Measurements from ENCODE around the gene WDR19.

Gene WDR19

GRCh38 chr4:39170301-39170700, 12.0 kb upstream of the WDR19 start:
- TF ChIP-seq EP300 (IDR thresholded peaks at IDR 0.05; ENCODE audit: borderline replicate concordance), result no peak
- no peak for TF ChIP-seq CEBPB (IDR thresholded peaks at IDR 0.05)
- TF ChIP-seq TAF1 (IDR thresholded peaks at IDR 0.05; ENCODE audit: low read depth), result no peak
- TF ChIP-seq ZBTB7A (IDR thresholded peaks at IDR 0.05; ENCODE audit: low read depth), result no peak
- TF ChIP-seq FOXM1 (IDR thresholded peaks at IDR 0.05; ENCODE audit: borderline replicate concordance, low read depth), result no peak

DNA sequence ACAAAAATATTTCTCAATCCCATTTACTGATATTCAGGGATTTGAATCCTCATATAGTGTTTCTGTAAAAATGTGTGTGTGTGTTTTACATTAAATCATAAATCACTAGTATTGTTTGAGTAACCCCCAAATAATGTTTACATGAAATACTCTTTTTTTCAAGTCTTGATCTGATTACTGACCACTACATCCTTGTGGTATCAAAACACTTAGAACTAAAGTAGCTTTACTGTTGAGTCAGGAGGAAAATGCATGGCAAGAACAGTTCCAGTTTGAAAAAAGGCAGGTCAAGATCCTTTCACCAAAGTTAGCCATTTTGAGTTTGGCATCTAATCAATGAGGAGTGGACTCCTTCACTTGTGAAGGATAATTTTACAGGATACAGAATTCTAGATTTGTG, 3.6 kb upstream of the WDR19 start:
- TF ChIP-seq FOXM1 (IDR thresholded peaks at IDR 0.05; ENCODE audit: borderline replicate concordance, low read depth) (no peak), CREB1 (IDR thresholded peaks at IDR 0.05; ENCODE audit: low read depth) (no peak), NFIC (IDR thresholded peaks at IDR 0.05) (no peak), CEBPB (IDR thresholded peaks at IDR 0.05) (no peak), USF1 (IDR thresholded peaks at IDR 0.05) (no peak), EGR1 (IDR thresholded peaks at IDR 0.05) (no peak), YY1 (IDR thresholded peaks at IDR 0.05; ENCODE audit: low read depth) (no peak), ZBTB7A (IDR thresholded peaks at IDR 0.05; ENCODE audit: low read depth) (no peak), TAF1 (IDR thresholded peaks at IDR 0.05; ENCODE audit: low read depth) (no peak), EP300 (IDR thresholded peaks at IDR 0.05; ENCODE audit: borderline replicate concordance) (no peak), RAD21 (IDR thresholded peaks at IDR 0.05; ENCODE audit: low read depth) (no peak), TCF12 (IDR thresholded peaks at IDR 0.05; ENCODE audit: low read depth) (no peak)
- TF ChIP-seq, protein P1, sequence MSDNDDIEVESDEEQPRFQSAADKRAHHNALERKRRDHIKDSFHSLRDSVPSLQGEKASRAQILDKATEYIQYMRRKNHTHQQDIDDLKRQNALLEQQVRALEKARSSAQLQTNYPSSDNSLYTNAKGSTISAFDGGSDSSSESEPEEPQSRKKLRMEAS (IDR thresholded peaks at IDR 0.05), result no peak

DNA sequence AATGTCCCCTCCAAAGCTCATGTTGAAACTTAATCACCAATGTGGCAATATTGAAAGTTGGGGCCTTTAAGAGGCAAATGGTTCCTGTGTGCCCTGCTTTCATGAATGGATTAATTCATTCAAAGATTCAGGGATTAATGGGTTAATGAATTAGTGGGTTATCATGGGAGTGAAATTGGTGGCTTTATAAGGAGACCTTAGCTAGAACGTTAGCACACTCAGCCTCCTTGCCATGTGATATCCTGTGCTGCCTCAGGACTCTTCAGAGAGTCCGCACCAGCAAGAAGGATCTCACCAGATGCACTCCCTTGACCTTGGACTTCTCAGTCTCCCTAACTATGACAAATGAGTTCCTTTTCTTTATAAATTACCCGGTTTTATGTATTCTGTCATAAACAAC, 2.6 kb upstream of the WDR19 start:
- TF ChIP-seq USF1 (IDR thresholded peaks at IDR 0.05) (no peak), TAF1 (IDR thresholded peaks at IDR 0.05; ENCODE audit: low read depth) (no peak)
- TF ChIP-seq, protein P1 (IDR thresholded peaks at IDR 0.05), result no peak

GRCh38 chr4:39181520-39181904, 817 bp upstream of the WDR19 start:
- no peak for TF ChIP-seq EGR1 (IDR thresholded peaks at IDR 0.05)
- TF ChIP-seq ZBTB7A (IDR thresholded peaks at IDR 0.05; ENCODE audit: low read depth), result no peak
- TF ChIP-seq CEBPB (IDR thresholded peaks at IDR 0.05), result no peak
- TF ChIP-seq TAF1 (IDR thresholded peaks at IDR 0.05; ENCODE audit: low read depth), result no peak
- no peak for TF ChIP-seq YY1 (IDR thresholded peaks at IDR 0.05; ENCODE audit: low read depth)
- TF ChIP-seq RAD21 (IDR thresholded peaks at IDR 0.05; ENCODE audit: low read depth), result no peak
- no peak for TF ChIP-seq TCF12 (IDR thresholded peaks at IDR 0.05; ENCODE audit: low read depth)
- no peak for TF ChIP-seq CREB1 (IDR thresholded peaks at IDR 0.05; ENCODE audit: low read depth)
- TF ChIP-seq USF1 (IDR thresholded peaks at IDR 0.05), result no peak
- no peak for TF ChIP-seq FOXM1 (IDR thresholded peaks at IDR 0.05; ENCODE audit: borderline replicate concordance, low read depth)
- TF ChIP-seq EP300 (IDR thresholded peaks at IDR 0.05; ENCODE audit: borderline replicate concordance), result no peak
- TF ChIP-seq, protein P1 (IDR thresholded peaks at IDR 0.05), result no peak
- TF ChIP-seq TEAD4 (IDR thresholded peaks at IDR 0.05), result no peak

GRCh38 chr4:39201963-39202362, 19.6 kb downstream of the WDR19 start:
- TF ChIP-seq RAD21 (IDR thresholded peaks at IDR 0.05; ENCODE audit: low read depth) (no peak), EP300 (IDR thresholded peaks at IDR 0.05; ENCODE audit: borderline replicate concordance) (no peak), NFIC (IDR thresholded peaks at IDR 0.05) (no peak), TAF1 (IDR thresholded peaks at IDR 0.05; ENCODE audit: low read depth) (no peak), CREB1 (IDR thresholded peaks at IDR 0.05; ENCODE audit: low read depth) (no peak), ZBTB7A (IDR thresholded peaks at IDR 0.05; ENCODE audit: low read depth) (no peak), YY1 (IDR thresholded peaks at IDR 0.05; ENCODE audit: low read depth) (no peak), FOXM1 (IDR thresholded peaks at IDR 0.05; ENCODE audit: borderline replicate concordance, low read depth) (no peak), TEAD4 (IDR thresholded peaks at IDR 0.05) (no peak), CEBPB (IDR thresholded peaks at IDR 0.05) (no peak), REST (IDR thresholded peaks at IDR 0.05; ENCODE audit: low read depth) (no peak), USF1 (IDR thresholded peaks at IDR 0.05) (no peak), TCF12 (IDR thresholded peaks at IDR 0.05; ENCODE audit: low read depth) (no peak), EGR1 (IDR thresholded peaks at IDR 0.05) (no peak)
- TF ChIP-seq, protein P1 (IDR thresholded peaks at IDR 0.05), result no peak

GRCh38 chr4:39204543-39204942, 22.2 kb downstream of the WDR19 start:
- TF ChIP-seq YY1 (IDR thresholded peaks at IDR 0.05; ENCODE audit: low read depth) (no peak), FOXM1 (IDR thresholded peaks at IDR 0.05; ENCODE audit: borderline replicate concordance, low read depth) (no peak), TAF1 (IDR thresholded peaks at IDR 0.05; ENCODE audit: low read depth) (no peak), EGR1 (IDR thresholded peaks at IDR 0.05) (no peak), RAD21 (IDR thresholded peaks at IDR 0.05; ENCODE audit: low read depth) (no peak)
- TF ChIP-seq, protein P1 (IDR thresholded peaks at IDR 0.05), result no peak

Measured in Ishikawa (cell line).